ENCODE data around the gene GPR173. TPM values are rescaled to one million over a fixed set of nuclear protein-coding genes. Genes with fewer than 3 reads are reported as not detected.

Gene GPR173
- total RNA-seq, 1 donor from 2014 or later = 2.1 TPM

GRCh38 chrX:53087388-53087831 is 38.8 kb downstream of the GPR173 start:
- peaks cover 0 to 2% of the 10 kb centered on the region in 2 donors for H3K4me1 ChIP-seq
- peak overlapping the region in 1 of 2 donors; percentile 60 for H3K4me3 ChIP-seq
- H3K36me3 ChIP-seq = peaks cover 4 to 25% of the 10 kb centered on the region in 2 donors
- no peaks in the 10 kb centered on the region for H3K27me3 ChIP-seq
- H3K9me3 ChIP-seq = no peaks in the 10 kb centered on the region
- TF ChIP-seq CTCF (IDR thresholded peaks at IDR 0.05) = no peak
- peak in 1 of 2 donors; percentile 51 for DNase-seq (ENCODE audit: low spot score in 2 of 2)
- intact Hi-C loops (cut with DNase I) = loop anchor here (5.0 to 10.0 kb wide), 2 partner anchors 597 to 1720 kb away; partner anchors contain the start of genes HUWE1 and MAGED2
- peak overlapping the region; percentile 82 to 96 for H3K27ac ChIP-seq

GRCh38 chrX:53088136-53088974 is 39.8 kb downstream of the GPR173 start:
- Histone ChIP-seq H3K27ac (peak overlapping the region; percentile 82 to 96), H3K4me1 (peaks cover 0 to 2% of the 10 kb centered on the region in 2 donors)

DNA sequence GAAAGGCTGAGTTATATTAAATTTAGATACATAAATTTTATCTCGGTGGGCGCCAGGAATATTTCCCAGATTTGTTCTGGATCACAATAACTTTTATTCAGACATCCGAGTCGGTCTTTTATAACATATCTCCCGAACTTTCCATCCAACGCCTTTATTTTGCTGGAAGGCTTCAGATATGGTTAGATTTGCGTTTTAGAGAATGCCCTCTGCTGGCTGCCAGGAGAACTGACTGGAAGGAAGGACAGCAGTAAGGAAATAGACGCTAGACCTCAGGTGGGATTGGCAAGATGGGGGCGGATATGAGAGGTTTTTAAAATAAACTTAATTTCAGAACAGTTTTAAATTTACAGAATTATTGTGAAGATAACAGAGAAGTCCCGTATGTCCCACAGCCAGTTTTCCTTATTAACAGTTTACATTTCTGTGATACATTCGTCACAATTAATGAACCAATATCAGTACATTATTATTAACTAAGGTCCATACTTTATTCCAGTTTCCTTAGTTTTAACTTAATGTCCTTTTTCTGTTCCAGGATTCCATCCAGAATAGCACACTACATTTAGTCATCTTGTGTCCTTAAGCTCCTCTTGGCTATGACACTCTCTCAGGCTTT is 40.7 kb downstream of the GPR173 start:
- peaks cover 4 to 24% of the 10 kb centered on the region in 2 donors for H3K36me3 ChIP-seq
- no peaks in the 10 kb centered on the region for H3K9me3 ChIP-seq
- intact Hi-C loops (cut with DNase I) = loop anchor here (1.0 to 10.0 kb wide), 3 partner anchors 17 to 1718 kb away; partner anchors contain the start of genes HUWE1 and MAGED2
- H3K4me1 ChIP-seq = peaks cover 0 to 2% of the 10 kb centered on the region in 2 donors
- DNase-seq (ENCODE audit: low spot score in 2 of 2) = peak in 1 of 2 donors; percentile 70
- H3K4me3 ChIP-seq = peak overlapping the region; percentile 38 to 60
- peak overlapping the region; percentile 82 to 96 for H3K27ac ChIP-seq
- TF ChIP-seq CTCF (IDR thresholded peaks at IDR 0.05) = peak; percentile 71 to 83 (median 75)
- H3K27me3 ChIP-seq = no peaks in the 10 kb centered on the region

More at GRCh38 chrX:53088136-53088974, 39.8 kb downstream of the GPR173 start:
- DNase-seq (ENCODE audit: low spot score in 2 of 2) = peak; percentile 66 to 88
- peak overlapping the region; percentile 38 to 60 for H3K4me3 ChIP-seq
- H3K9me3 ChIP-seq = no peaks in the 10 kb centered on the region
- H3K36me3 ChIP-seq = peaks cover 4 to 25% of the 10 kb centered on the region in 2 donors
- intact Hi-C loops (cut with DNase I) = loop anchor here (5.0 to 10.0 kb wide), 2 partner anchors 596 to 1719 kb away; partner anchors contain the start of genes HUWE1 and MAGED2
- no peaks in the 10 kb centered on the region for H3K27me3 ChIP-seq
- TF ChIP-seq CTCF (IDR thresholded peaks at IDR 0.05) = no peak

DNA sequence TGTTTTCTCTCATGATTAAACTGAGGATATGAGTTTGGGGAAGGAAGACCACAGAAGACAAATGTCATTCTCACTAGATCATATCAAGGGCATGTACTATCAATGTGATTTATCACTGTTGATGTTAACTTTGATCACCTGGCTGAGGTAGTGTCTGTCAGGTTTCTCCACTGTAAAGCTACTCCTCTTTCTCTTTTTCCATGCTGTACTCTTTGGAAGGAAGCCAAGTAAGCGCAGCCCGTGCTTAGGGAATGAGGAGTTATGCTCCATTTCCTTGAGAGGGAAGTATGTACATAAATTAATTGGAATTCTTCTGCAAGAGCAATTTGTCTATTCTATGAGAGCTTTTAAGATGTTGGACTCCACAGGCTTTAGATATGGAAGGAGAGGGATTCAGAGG is 41.3 kb downstream of the GPR173 start:
- no peaks in the 10 kb centered on the region for H3K9me3 ChIP-seq
- intact Hi-C loops (cut with DNase I) = loop anchor here (1.0 to 10.0 kb wide), 7 partner anchors 18 to 1717 kb away; partner anchors contain the start of genes HSD17B10, HUWE1, KDM5C and MAGED1
- TF ChIP-seq CTCF (IDR thresholded peaks at IDR 0.05) = no peak
- H3K27me3 ChIP-seq = no peaks in the 10 kb centered on the region
- H3K36me3 ChIP-seq = peaks cover 4 to 18% of the 10 kb centered on the region in 2 donors
- DNase-seq (ENCODE audit: low spot score in 2 of 2) = peak in 1 of 2 donors; percentile 18
- H3K4me3 ChIP-seq = no peak overlapping the region
- no peaks in the 10 kb centered on the region for H3K4me1 ChIP-seq
- no peak overlapping the region for H3K27ac ChIP-seq

DNA sequence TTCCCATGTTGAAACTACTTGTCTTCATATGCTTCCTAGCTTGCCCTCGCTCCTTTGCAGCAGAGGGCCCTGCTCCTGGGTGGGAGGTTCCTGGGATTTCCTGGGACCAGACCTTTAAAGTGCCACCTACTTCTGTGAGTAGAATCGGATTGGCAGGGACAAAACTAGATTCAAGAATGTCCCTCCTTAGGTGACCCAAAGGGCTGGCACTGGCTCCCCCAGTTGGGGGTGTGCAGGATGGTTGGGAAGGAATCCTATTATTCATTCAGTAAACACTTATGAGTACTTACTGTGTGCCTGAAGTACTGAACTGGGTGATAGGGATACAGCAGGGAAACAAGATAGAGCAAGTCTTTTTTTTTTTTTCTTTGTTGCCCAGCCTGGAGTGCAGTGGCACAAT is 42.8 kb downstream of the GPR173 start:
- Histone ChIP-seq H3K36me3 (peaks cover 0 to 5% of the 10 kb centered on the region in 2 donors), H3K27ac (no peak overlapping the region), H3K4me3 (no peak overlapping the region), H3K4me1 (no peaks in the 10 kb centered on the region), H3K9me3 (no peaks in the 10 kb centered on the region), H3K27me3 (no peaks in the 10 kb centered on the region)
- peak in 1 of 2 donors; percentile 45 for DNase-seq (ENCODE audit: low spot score in 2 of 2)
- TF ChIP-seq CTCF (IDR thresholded peaks at IDR 0.05) = no peak
- intact Hi-C loops (cut with DNase I) = loop anchor here (5.0 to 10.0 kb wide), 4 partner anchors 94 to 1197 kb away; partner anchors contain the start of genes HSD17B10, KDM5C and MAGED1

All from ascending aorta (tissue), 2 donors.